Ishikawa (cell line): Measurements from ENCODE around the gene TAF1.

Experiments used
- CREB1 ChIP-seq: IDR thresholded peaks from 2 replicates; pipeline ENCODE4 v1.6.1; 2012; ENCODE audit warnings: low read depth
- MAX ChIP-seq: IDR thresholded peaks from 2 replicates; pipeline ENCODE4 v1.6.1; 2012
- REST ChIP-seq: IDR thresholded peaks from 2 replicates; pipeline ENCODE4 v1.6.1; 2012; ENCODE audit warnings: low read depth, mild to moderate bottlenecking
- TCF12 ChIP-seq: IDR thresholded peaks from 2 replicates; pipeline ENCODE4 v1.6.1; 2012; ENCODE audit warnings: low read depth

- no peak for TF ChIP-seq TCF12
- TF ChIP-seq MAX, result no peak
- no peak for TF ChIP-seq REST
- TF ChIP-seq CREB1, result no peak
These were observed 74.2 kb downstream of the TAF1 start for GRCh38 chrX:71440401-71440800.
